BJ (cell line): Measurements from ENCODE around the gene COX4I1. TPM values are rescaled to one million over a fixed set of nuclear protein-coding genes. Genes with fewer than 3 reads are reported as not detected.
"Not testable (repeated sequence)": the region's sequence is repeated elsewhere in the genome, so short reads cannot be mapped to it uniquely, and the experiment has no call there.

Experiments used
- CTCF ChIA-PET: fragments of 350-600 bp; formaldehyde crosslinking; extraction: SDS; loops from one replicate; lab custom pipeline; 2021; ENCODE audit warnings: antibody characterized with exemption, inconsistent platforms; lab: Yijun Ruan, JAX
- POLR2A ChIA-PET: fragments of 300-600 bp; sonication (Branson Sonifier 250); formaldehyde crosslinking; extraction: SDS; loops from one replicate; lab custom pipeline; 2021; ENCODE audit warnings: antibody characterized with exemption; lab: Charles Lee
- DNase-seq: peaks from one replicate; pipeline ENCODE4 v3.0.0-alpha.2; 2011; ENCODE audit warnings: low read depth
- H3K27me3 ChIP-seq: 2 replicates; pipeline ENCODE4 v1.6.0; 2011; ENCODE audit warnings: low read length; ENCODE audit not compliant: control insufficient read depth, insufficient read depth
- H3K36me3 ChIP-seq: 2 replicates; pipeline ENCODE4 v1.5.1; 2011; ENCODE audit warnings: low read length; ENCODE audit not compliant: control insufficient read depth, insufficient read depth
- H3K4me3 ChIP-seq: 2 replicates; pipeline ENCODE4 v1.5.1; 2011; ENCODE audit warnings: low read depth, mild to moderate bottlenecking, control low read depth, low read length
- CTCF ChIP-seq: IDR thresholded peaks from 2 replicates; pipeline ENCODE4 v1.5.1; 2011; ENCODE audit warnings: low read depth, mild to moderate bottlenecking, control low read depth, inconsistent platforms, low read length, moderate library complexity; ENCODE audit not compliant: insufficient read depth
- polyA plus RNA-seq: library from polyadenylated mRNA; depleted of rRNA; stranded (reverse); fragments of >200 nt; gene quantifications from 2 replicates; pipeline ENCODE4 v1.2.3, GENCODE V29; 2011

Gene COX4I1
- polyA plus RNA-seq, 1 experiment, result 892 TPM

- H3K4me3 ChIP-seq, result no peak overlapping the region
- no peak for TF ChIP-seq CTCF
- H3K36me3 ChIP-seq, result no peaks in the 10 kb centered on the region
- CTCF ChIA-PET, result interaction anchor here (0.8 kb wide), 1 partner anchor 13 kb away, joined by 3 read pairs; no protein-coding TSS in a partner anchor
- H3K27me3 ChIP-seq, result peaks cover 2% of the 10 kb centered on the region
- no peak for DNase-seq
- POLR2A ChIA-PET, result no interaction called here
Measured at GRCh38 chr16:85834741-85835140, 35.2 kb downstream of the COX4I1 start.

GRCh38 chr16:85835227-85835751 lies 35.8 kb downstream of the COX4I1 start:
- POLR2A ChIA-PET, result no interaction called here
- peaks cover 2% of the 10 kb centered on the region for H3K27me3 ChIP-seq
- no peaks in the 10 kb centered on the region for H3K36me3 ChIP-seq
- no peak for DNase-seq
- no peak for TF ChIP-seq CTCF
- CTCF ChIA-PET, result interaction anchor here (0.8 kb wide), 1 partner anchor 14 kb away, joined by 3 read pairs; no protein-coding TSS in a partner anchor
- no peak overlapping the region for H3K4me3 ChIP-seq

GRCh38 chr16:85835956-85836705 lies 36.6 kb downstream of the COX4I1 start:
- no peak for TF ChIP-seq CTCF
- no peaks in the 10 kb centered on the region for H3K36me3 ChIP-seq
- H3K27me3 ChIP-seq, result peaks cover 2% of the 10 kb centered on the region
- ChIA-PET POLR2A (no interaction called here), CTCF (interaction anchor here (0.9 to 3.4 kb wide), 2 partner anchors 16 to 19 kb away, joined by 3 to 16 read pairs; no protein-coding TSS in a partner anchor)
- DNase-seq, result no peak
- no peak overlapping the region for H3K4me3 ChIP-seq

GRCh38 chr16:85836706-85837582 lies 37.4 kb downstream of the COX4I1 start:
- POLR2A ChIA-PET, result no interaction called here
- H3K36me3 ChIP-seq, result no peaks in the 10 kb centered on the region
- peaks cover 2% of the 10 kb centered on the region for H3K27me3 ChIP-seq
- no peak overlapping the region for H3K4me3 ChIP-seq
- no peak for DNase-seq
- TF ChIP-seq CTCF, result no peak
- CTCF ChIA-PET, result interaction anchor here (0.9 to 3.4 kb wide), 3 partner anchors 17 to 149 kb away, joined by 3 to 16 read pairs (median 4); no protein-coding TSS in a partner anchor

GRCh38 chr16:85837654-85838053 lies 38.2 kb downstream of the COX4I1 start:
- DNase-seq, H3K36me3 ChIP-seq, H3K27me3 ChIP-seq, POLR2A ChIA-PET, H3K4me3 ChIP-seq: not testable (repeated sequence)
- CTCF ChIA-PET, result interaction anchor here (1.3 to 3.4 kb wide), 2 partner anchors 17 to 149 kb away, joined by 4 to 16 read pairs; no protein-coding TSS in a partner anchor
